Measurements from ENCODE around the gene AMZ1. TPM values are rescaled to one million over a fixed set of nuclear protein-coding genes. Genes with fewer than 3 reads are reported as not detected.
"Not testable (repeated sequence)": the region's sequence is repeated elsewhere in the genome, so short reads cannot be mapped to it uniquely, and the experiment has no call there.

Gene AMZ1
- total RNA-seq, 1 donor from 2014 or later: 0.05 TPM

DNA sequence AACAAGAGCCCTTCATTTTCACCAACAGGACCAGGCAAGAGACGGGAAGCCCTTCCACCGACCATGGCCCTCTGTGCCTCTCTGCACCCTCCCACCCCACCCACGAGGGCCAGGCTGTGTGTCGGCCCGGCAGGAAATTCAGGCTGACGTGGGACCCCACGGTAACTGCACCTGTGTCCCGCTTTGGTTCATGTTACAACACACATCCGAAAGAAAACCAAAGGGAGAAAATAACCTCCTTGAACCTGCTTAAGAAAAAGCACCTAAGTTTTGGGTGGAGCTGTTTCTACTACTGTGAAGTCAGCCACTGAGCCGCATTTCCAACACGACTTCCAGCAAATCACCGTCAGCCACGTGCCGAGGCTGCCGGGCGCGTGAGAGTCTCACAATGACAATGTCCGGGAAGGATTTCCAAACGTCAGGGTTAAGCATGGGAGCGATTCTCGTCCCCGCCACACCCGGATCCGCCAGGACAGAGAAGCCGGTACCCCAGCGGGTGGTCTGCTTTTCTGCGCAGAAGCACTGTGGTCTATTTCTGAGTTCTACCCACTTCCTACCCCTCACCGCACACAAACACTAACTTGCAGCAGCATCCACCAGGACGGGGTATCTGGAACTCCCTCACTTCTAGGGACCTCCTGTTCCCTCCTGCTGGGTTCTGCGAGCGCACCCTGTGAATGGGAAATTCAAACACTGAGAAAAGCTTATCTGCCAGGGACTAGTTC is 36.6 kb downstream of the AMZ1 start:
- H3K27ac Mint-ChIP-seq (ENCODE audit: unreplicated experiment): no peak overlapping the region
- H3K9me3 Mint-ChIP-seq (ENCODE audit: unreplicated experiment): no peaks in the 10 kb centered on the region
- no peak for DNase-seq (ENCODE audit: low spot score)
- H3K36me3 Mint-ChIP-seq (ENCODE audit: low read depth, unreplicated experiment): peaks cover 30% of the 10 kb centered on the region
- TF ChIP-seq, protein P1, sequence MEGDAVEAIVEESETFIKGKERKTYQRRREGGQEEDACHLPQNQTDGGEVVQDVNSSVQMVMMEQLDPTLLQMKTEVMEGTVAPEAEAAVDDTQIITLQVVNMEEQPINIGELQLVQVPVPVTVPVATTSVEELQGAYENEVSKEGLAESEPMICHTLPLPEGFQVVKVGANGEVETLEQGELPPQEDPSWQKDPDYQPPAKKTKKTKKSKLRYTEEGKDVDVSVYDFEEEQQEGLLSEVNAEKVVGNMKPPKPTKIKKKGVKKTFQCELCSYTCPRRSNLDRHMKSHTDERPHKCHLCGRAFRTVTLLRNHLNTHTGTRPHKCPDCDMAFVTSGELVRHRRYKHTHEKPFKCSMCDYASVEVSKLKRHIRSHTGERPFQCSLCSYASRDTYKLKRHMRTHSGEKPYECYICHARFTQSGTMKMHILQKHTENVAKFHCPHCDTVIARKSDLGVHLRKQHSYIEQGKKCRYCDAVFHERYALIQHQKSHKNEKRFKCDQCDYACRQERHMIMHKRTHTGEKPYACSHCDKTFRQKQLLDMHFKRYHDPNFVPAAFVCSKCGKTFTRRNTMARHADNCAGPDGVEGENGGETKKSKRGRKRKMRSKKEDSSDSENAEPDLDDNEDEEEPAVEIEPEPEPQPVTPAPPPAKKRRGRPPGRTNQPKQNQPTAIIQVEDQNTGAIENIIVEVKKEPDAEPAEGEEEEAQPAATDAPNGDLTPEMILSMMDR (IDR thresholded peaks at IDR 0.05; ENCODE audit: unreplicated experiment): no peak
- H3K27me3 Mint-ChIP-seq (ENCODE audit: unreplicated experiment): peaks cover 6% of the 10 kb centered on the region
- no peak overlapping the region for H3K4me3 Mint-ChIP-seq (ENCODE audit: unreplicated experiment)
- no peaks in the 10 kb centered on the region for H3K4me1 Mint-ChIP-seq (ENCODE audit: unreplicated experiment)

DNA sequence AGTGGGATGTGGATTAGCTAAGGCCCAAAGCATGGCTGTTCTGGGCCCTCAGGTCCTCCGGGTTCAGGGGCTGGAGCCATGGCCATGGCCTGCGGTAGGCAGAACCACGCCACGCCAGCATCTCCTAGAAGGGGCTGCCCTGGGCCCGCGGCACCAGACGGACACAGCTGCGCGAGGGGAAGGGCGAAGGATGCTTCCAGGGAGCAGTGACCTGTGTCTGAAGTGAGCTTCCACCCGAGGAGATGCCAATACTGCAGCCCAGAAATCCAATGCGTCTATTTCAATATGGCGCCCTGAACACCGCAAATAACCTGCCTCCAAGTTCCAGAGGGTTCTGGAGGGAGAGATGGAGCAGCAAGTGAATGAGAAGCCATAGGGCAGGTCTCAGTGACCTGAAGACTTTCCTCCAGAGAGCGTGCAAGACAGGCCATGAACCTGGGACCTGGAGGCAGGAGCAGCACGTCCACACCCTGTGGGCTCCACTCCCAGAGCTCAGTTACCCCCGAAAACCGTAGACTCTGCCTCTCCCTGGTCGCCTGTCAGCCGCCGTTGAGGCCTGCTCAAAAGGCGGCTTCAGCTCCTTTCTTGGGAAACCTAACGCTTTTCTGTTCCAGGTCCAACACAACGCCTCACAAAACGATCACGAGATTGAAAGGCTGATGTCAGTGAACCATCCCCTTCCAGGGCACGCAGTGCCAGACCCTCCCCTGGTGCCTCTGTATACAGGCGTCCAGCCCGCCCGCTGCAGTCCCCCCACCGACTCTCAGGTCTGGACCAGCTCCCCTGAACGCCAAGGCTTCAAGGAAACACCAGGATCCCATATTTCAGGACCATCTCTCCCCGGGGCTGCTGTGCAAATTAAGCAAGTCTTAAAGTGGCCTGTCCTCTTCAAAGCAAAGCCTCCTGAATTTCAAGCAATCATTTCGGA is 37.4 kb downstream of the AMZ1 start:
- peak overlapping the region; percentile 30 for H3K27ac Mint-ChIP-seq (ENCODE audit: unreplicated experiment)

DNA sequence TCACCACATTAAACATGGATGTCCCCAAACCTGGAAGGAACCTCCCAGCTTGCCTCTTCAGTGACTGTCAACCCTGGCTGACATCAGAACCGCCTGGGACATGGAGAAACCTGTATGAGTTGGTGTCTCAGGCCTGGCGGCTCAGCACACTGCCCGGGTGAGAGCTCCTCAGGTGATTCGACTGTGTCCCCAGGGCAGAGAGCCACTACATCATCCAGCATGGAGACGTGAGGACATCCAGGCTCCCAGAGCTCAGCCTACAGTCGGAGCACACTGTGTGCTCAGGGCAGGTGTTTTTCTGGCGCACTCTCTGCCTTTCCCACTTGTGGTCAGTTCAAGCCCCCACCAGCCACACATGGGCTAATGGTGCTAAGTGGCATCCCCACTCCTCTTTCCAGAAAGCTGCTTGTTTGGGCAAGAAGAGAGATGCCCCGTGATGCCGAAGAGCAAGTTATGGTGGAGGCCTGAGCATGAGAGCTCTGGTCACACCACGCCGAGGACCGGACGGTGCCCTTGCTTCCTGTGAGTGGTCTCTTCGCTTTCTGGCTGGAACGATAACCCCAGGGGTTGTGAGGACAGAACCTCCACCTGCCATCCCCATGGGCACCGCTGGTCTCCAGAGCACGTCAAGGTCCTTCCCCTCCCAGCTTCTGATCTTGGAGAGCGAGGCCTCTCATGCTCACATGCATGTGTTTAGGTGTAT is 38.5 kb downstream of the AMZ1 start:
- no peak overlapping the region for H3K27ac Mint-ChIP-seq (ENCODE audit: unreplicated experiment)
- DNase-seq (ENCODE audit: low spot score): no peak
- peaks cover 34% of the 10 kb centered on the region for H3K36me3 Mint-ChIP-seq (ENCODE audit: low read depth, unreplicated experiment)
- TF ChIP-seq, protein P1 (IDR thresholded peaks at IDR 0.05; ENCODE audit: unreplicated experiment): no peak
- no peaks in the 10 kb centered on the region for H3K9me3 Mint-ChIP-seq (ENCODE audit: unreplicated experiment)
- H3K27me3 Mint-ChIP-seq (ENCODE audit: unreplicated experiment): peaks cover 6% of the 10 kb centered on the region
- no peaks in the 10 kb centered on the region for H3K4me1 Mint-ChIP-seq (ENCODE audit: unreplicated experiment)
- H3K4me3 Mint-ChIP-seq (ENCODE audit: unreplicated experiment): no peak overlapping the region

More for the DNA sequence above, 37.4 kb downstream of the AMZ1 start:
- Mint-ChIP-seq H3K27me3 (ENCODE audit: unreplicated experiment) (peaks cover 6% of the 10 kb centered on the region), H3K9me3 (ENCODE audit: unreplicated experiment) (no peaks in the 10 kb centered on the region), H3K36me3 (ENCODE audit: low read depth, unreplicated experiment) (peaks cover 31% of the 10 kb centered on the region), H3K4me3 (ENCODE audit: unreplicated experiment) (no peak overlapping the region), H3K4me1 (ENCODE audit: unreplicated experiment) (no peaks in the 10 kb centered on the region)
- DNase-seq (ENCODE audit: low spot score): no peak
- TF ChIP-seq, protein P1 (IDR thresholded peaks at IDR 0.05; ENCODE audit: unreplicated experiment): no peak

DNA sequence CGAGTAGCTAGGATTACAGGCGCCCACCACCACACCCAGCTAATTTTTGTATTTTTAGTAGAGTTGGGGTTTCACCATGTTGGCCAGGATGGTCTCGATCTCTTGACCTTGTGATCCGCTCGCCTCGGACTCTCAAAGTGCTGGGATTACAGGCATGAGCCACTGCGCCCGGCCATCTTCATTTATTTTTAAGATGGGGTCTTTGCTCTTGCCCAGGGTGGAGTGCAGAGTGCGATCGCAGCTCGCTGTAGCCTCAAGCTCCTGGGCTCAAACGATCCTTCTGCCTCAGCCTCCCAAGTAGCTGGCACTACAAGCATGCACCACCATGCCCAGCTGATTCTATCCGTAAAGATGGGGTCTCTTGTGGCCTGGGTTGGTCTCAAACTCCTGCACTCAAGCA is 39.2 kb downstream of the AMZ1 start:
- H3K4me3 Mint-ChIP-seq (ENCODE audit: unreplicated experiment); H3K27ac Mint-ChIP-seq (ENCODE audit: unreplicated experiment); H3K27me3 Mint-ChIP-seq (ENCODE audit: unreplicated experiment); H3K9me3 Mint-ChIP-seq (ENCODE audit: unreplicated experiment); DNase-seq (ENCODE audit: low spot score); H3K4me1 Mint-ChIP-seq (ENCODE audit: unreplicated experiment): not testable (repeated sequence)
- peaks cover 36% of the 10 kb centered on the region for H3K36me3 Mint-ChIP-seq (ENCODE audit: low read depth, unreplicated experiment)

GRCh38 chr7:2728316-2729030 is 40.5 kb downstream of the AMZ1 start:
- TF ChIP-seq, protein P1 (IDR thresholded peaks at IDR 0.05; ENCODE audit: unreplicated experiment): no peak
- Mint-ChIP-seq H3K27me3 (ENCODE audit: unreplicated experiment) (peaks cover 10% of the 10 kb centered on the region), H3K36me3 (ENCODE audit: low read depth, unreplicated experiment) (peaks cover 45% of the 10 kb centered on the region), H3K27ac (ENCODE audit: unreplicated experiment) (peak overlapping the region; percentile 6), H3K4me1 (ENCODE audit: unreplicated experiment) (peaks cover 6% of the 10 kb centered on the region), H3K9me3 (ENCODE audit: unreplicated experiment) (no peaks in the 10 kb centered on the region), H3K4me3 (ENCODE audit: unreplicated experiment) (no peak overlapping the region)
- DNase-seq (ENCODE audit: low spot score): no peak

Data from endothelial cell (in vitro differentiated cells).